DOHH2 (cell line): Measurements from ENCODE around the gene C20orf144.

ENCODE experiments used
- H3F3A ChIP-seq: fragments of 200-600 bp; sonication (generic), shearing (Covaris generic); 2 replicates; pipeline ENCODE4 v1.6.0; 2016; ENCODE audit warnings: antibody characterized with exemption, mild to moderate bottlenecking; ENCODE audit not compliant: control insufficient read depth, insufficient read depth
- H3K27ac ChIP-seq: fragments of 200-600 bp; sonication (generic); 2 replicates; pipeline ENCODE4 v1.5.1; 2014; ENCODE audit warnings: low read depth, mild to moderate bottlenecking, low read length, moderate library complexity
- H3K27me3 ChIP-seq: fragments of 200-600 bp; sonication (generic); 2 replicates; pipeline ENCODE4 v1.6.1; 2014; ENCODE audit warnings: mild to moderate bottlenecking, low read length, mixed read lengths; ENCODE audit not compliant: control insufficient read depth
- H3K36me3 ChIP-seq: fragments of 200-600 bp; sonication (generic); 2 replicates; pipeline ENCODE4 v1.6.1; 2014; ENCODE audit warnings: mild to moderate bottlenecking, low read length, moderate library complexity, mixed read lengths; ENCODE audit not compliant: control insufficient read depth
- H3K4me1 ChIP-seq: fragments of 200-600 bp; sonication (generic); 2 replicates; pipeline ENCODE4 v1.6.1; 2014; ENCODE audit warnings: mild to moderate bottlenecking, low read length, mixed read lengths; ENCODE audit not compliant: control insufficient read depth
- H3K4me2 ChIP-seq: fragments of 200-600 bp; sonication (generic); 2 replicates; pipeline ENCODE4 v1.6.0; 2014; ENCODE audit warnings: mild to moderate bottlenecking, low read length, moderate library complexity
- H3K4me3 ChIP-seq: fragments of 200-600 bp; sonication (generic); 2 replicates; pipeline ENCODE4 v1.5.1; 2014; ENCODE audit warnings: mild to moderate bottlenecking, low read length, mixed read lengths
- H3K79me2 ChIP-seq: fragments of 200-600 bp; sonication (generic); 2 replicates; pipeline ENCODE4 v1.6.1; 2014; ENCODE audit warnings: mild to moderate bottlenecking, low read length, mixed read lengths; ENCODE audit not compliant: control insufficient read depth
- H3K9me2 ChIP-seq: fragments of 200-600 bp; sonication (generic); replicated peaks from 2 replicates; pipeline ENCODE4 v1.6.1; 2014; ENCODE audit warnings: mild to moderate bottlenecking, low read length, mixed read lengths; ENCODE audit not compliant: control insufficient read depth
- H3K9me3 ChIP-seq: fragments of 200-600 bp; sonication (generic); 2 replicates; pipeline ENCODE4 v1.6.1; 2014; ENCODE audit warnings: antibody characterized with exemption, low read length, mixed read lengths; ENCODE audit not compliant: control insufficient read depth, insufficient read depth
- H4K20me1 ChIP-seq: fragments of 200-600 bp; sonication (generic); 2 replicates; pipeline ENCODE4 v1.6.0; 2014; ENCODE audit warnings: low read depth, mild to moderate bottlenecking, antibody characterized with exemption, low read length, moderate library complexity; ENCODE audit not compliant: control insufficient read depth, insufficient read depth
- EZH2phosphoT487 ChIP-seq: fragments of 200-600 bp; sonication (generic); IDR thresholded peaks from 2 replicates; pipeline ENCODE4 v1.6.1; 2017; ENCODE audit warnings: borderline replicate concordance, mild to moderate bottlenecking, antibody characterized with exemption, low read length, moderate library complexity, mixed read lengths
- TF ChIP-seq, protein P1 (sequence below): fragments of 200-600 bp; sonication (generic); IDR thresholded peaks from one replicate; pipeline ENCODE4 v1.5.1; 2014; ENCODE audit warnings: antibody characterized with exemption, mild to moderate bottlenecking, low read depth, low read length; ENCODE audit not compliant: poor library complexity, severe bottlenecking

Gene C20orf144

DNA sequence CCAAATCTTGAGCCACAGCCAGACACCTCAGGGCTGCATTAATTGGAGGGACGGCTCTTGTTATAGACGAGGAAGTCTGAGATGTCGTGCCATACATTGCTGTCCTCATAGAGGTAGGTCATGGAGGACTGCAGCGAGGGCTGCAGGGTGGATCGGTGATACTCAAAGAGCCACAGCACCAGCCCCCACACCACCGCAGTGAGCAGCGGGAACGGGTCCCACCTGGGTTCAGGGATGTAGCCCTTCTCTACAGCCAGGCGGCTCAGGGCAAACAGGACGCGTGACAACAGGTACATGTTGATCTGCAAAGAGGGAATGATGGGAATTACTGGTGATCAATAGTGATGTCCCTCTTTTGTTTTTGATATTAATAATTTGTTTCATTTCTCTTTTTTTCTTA is 45.5 kb downstream of the C20orf144 start:
- Histone ChIP-seq H3K79me2 (no peaks in the 10 kb centered on the region), H3F3A (no peaks in the 10 kb centered on the region), H3K27ac (no peak overlapping the region), H3K27me3 (no peaks in the 10 kb centered on the region), H3K4me3 (no peak overlapping the region), H3K4me2 (no peak overlapping the region), H3K36me3 (no peaks in the 10 kb centered on the region), H3K9me2 (no peaks in the 10 kb centered on the region), H3K9me3 (no peaks in the 10 kb centered on the region), H3K4me1 (peaks cover 10% of the 10 kb centered on the region), H4K20me1 (no peaks in the 10 kb centered on the region)
- TF ChIP-seq EZH2phosphoT487 = no peak
- TF ChIP-seq, protein P1, sequence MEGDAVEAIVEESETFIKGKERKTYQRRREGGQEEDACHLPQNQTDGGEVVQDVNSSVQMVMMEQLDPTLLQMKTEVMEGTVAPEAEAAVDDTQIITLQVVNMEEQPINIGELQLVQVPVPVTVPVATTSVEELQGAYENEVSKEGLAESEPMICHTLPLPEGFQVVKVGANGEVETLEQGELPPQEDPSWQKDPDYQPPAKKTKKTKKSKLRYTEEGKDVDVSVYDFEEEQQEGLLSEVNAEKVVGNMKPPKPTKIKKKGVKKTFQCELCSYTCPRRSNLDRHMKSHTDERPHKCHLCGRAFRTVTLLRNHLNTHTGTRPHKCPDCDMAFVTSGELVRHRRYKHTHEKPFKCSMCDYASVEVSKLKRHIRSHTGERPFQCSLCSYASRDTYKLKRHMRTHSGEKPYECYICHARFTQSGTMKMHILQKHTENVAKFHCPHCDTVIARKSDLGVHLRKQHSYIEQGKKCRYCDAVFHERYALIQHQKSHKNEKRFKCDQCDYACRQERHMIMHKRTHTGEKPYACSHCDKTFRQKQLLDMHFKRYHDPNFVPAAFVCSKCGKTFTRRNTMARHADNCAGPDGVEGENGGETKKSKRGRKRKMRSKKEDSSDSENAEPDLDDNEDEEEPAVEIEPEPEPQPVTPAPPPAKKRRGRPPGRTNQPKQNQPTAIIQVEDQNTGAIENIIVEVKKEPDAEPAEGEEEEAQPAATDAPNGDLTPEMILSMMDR = no peak

DNA sequence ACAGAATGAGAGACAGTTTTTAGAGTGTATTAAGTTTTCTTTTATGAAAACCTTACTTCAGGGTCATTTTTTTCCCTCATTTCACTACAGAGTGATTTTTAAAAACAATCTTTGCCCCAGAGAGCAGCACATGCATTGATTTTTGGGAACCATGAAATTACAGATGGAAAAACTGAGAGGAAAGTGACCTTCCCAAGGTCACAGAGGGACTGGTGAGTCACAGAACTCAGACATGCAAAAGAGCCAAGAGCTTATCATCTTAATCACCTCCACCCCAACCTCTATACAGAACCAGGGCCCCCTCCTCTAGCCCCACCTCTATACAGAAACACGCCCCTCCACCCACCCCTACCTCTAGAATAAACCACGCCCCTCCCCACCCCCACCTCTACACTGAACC is 47.3 kb downstream of the C20orf144 start:
- H3K9me2 ChIP-seq = no peaks in the 10 kb centered on the region
- peaks cover 10% of the 10 kb centered on the region for H3K4me1 ChIP-seq
- H3K27me3 ChIP-seq = no peaks in the 10 kb centered on the region
- H3K4me3 ChIP-seq = no peak overlapping the region
- H3K4me2 ChIP-seq = no peak overlapping the region
- no peaks in the 10 kb centered on the region for H3K36me3 ChIP-seq
- no peaks in the 10 kb centered on the region for H3K79me2 ChIP-seq
- no peak overlapping the region for H3K27ac ChIP-seq
- no peaks in the 10 kb centered on the region for H3F3A ChIP-seq
- TF ChIP-seq, protein P1 = no peak
- no peak for TF ChIP-seq EZH2phosphoT487
- no peaks in the 10 kb centered on the region for H4K20me1 ChIP-seq
- H3K9me3 ChIP-seq = no peaks in the 10 kb centered on the region

DNA sequence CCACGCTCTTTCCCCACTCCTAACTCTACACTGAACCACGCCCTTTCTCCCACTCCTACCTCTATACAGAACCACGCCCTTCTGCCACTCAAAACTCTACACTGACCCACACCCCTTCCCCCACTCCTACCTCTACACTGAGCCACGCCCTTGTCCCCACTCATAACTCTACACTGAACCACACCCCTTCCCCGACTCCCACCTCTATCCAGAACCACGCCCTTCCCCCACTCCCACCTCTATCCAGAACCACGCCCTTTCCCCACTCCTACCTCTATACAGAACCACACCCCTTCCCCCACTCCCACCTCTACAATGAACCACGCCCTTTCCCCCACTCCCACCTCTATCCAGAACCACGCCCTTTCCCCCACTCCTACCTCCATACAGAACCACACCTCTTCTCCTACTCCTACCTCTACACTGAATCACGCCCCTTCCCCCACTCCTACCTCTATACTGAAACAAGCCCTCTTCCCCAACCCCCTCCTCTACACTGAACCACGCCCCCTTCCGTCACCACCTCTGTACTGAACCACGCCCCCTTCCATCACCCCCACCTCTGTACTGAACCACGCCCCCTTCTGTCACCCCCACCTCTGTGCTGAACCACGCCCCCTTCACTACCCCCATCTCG is 47.9 kb downstream of the C20orf144 start:
- H3K27me3 ChIP-seq = no peaks in the 10 kb centered on the region
- H3K9me3 ChIP-seq = no peaks in the 10 kb centered on the region
- no peak overlapping the region for H3K4me2 ChIP-seq
- no peak for TF ChIP-seq EZH2phosphoT487
- TF ChIP-seq, protein P1 = no peak
- H3K27ac ChIP-seq = no peak overlapping the region
- H3F3A ChIP-seq = no peaks in the 10 kb centered on the region
- no peaks in the 10 kb centered on the region for H3K79me2 ChIP-seq
- no peaks in the 10 kb centered on the region for H3K9me2 ChIP-seq
- H4K20me1 ChIP-seq = no peaks in the 10 kb centered on the region
- peaks cover 10% of the 10 kb centered on the region for H3K4me1 ChIP-seq
- H3K36me3 ChIP-seq = no peaks in the 10 kb centered on the region
- no peak overlapping the region for H3K4me3 ChIP-seq
